Measurements from ENCODE around the gene PCDHB5.
"Not testable (repeated sequence)": the region's sequence is repeated elsewhere in the genome, so short reads cannot be mapped to it uniquely, and the experiment has no call there.

DNA sequence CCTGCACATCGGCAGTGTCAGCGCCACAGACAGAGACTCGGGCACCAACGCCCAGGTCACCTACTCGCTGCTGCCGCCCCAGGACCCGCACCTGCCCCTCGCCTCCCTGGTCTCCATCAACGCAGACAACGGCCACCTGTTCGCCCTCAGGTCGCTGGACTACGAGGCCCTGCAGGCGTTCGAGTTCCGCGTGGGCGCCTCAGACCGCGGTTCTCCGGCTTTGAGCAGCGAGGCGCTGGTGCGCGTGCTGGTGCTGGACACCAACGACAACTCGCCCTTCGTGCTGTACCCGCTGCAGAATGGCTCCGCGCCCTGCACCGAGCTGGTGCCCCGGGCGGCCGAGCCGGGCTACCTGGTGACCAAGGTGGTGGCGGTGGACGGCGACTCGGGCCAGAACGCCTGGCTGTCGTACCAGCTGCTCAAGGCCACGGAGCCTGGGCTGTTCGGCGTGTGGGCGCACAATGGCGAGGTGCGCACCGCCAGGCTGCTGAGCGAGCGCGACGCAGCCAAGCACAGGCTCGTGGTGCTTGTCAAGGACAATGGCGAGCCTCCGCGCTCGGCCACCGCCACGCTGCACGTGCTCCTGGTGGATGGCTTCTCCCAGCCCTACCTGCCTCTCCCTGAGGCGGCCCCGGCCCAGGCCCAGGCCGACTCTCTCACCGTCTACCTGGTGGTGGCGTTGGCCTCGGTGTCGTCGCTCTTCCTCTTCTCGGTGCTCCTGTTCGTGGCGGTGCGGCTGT lies 11.4 kb upstream of the PCDHB5 start:
- TF ChIP-seq, protein P1, sequence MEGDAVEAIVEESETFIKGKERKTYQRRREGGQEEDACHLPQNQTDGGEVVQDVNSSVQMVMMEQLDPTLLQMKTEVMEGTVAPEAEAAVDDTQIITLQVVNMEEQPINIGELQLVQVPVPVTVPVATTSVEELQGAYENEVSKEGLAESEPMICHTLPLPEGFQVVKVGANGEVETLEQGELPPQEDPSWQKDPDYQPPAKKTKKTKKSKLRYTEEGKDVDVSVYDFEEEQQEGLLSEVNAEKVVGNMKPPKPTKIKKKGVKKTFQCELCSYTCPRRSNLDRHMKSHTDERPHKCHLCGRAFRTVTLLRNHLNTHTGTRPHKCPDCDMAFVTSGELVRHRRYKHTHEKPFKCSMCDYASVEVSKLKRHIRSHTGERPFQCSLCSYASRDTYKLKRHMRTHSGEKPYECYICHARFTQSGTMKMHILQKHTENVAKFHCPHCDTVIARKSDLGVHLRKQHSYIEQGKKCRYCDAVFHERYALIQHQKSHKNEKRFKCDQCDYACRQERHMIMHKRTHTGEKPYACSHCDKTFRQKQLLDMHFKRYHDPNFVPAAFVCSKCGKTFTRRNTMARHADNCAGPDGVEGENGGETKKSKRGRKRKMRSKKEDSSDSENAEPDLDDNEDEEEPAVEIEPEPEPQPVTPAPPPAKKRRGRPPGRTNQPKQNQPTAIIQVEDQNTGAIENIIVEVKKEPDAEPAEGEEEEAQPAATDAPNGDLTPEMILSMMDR (IDR thresholded peaks at IDR 0.05): not testable (repeated sequence)
- TF ChIP-seq POLR2A (IDR thresholded peaks at IDR 0.05): not testable (repeated sequence)
